ENCODE data around the gene TUBA3D.
"Not testable (repeated sequence)": the region's sequence is repeated elsewhere in the genome, so short reads cannot be mapped to it uniquely, and the experiment has no call there.

GRCh38 chr2:131440742-131441468, 35.0 kb upstream of the TUBA3D start:
- not testable (repeated sequence) for TF ChIP-seq POLR2A, CTCF (IDR thresholded peaks at IDR 0.05)

Data from prostate gland (tissue), 2 donors.